ENCODE data around the gene ULK1.
A peak's percentile ranks its signal among the peaks of the same experiment; 100 is the strongest.
"Not testable (repeated sequence)": the region's sequence is repeated elsewhere in the genome, so short reads cannot be mapped to it uniquely, and the experiment has no call there.

Gene ULK1

DNA sequence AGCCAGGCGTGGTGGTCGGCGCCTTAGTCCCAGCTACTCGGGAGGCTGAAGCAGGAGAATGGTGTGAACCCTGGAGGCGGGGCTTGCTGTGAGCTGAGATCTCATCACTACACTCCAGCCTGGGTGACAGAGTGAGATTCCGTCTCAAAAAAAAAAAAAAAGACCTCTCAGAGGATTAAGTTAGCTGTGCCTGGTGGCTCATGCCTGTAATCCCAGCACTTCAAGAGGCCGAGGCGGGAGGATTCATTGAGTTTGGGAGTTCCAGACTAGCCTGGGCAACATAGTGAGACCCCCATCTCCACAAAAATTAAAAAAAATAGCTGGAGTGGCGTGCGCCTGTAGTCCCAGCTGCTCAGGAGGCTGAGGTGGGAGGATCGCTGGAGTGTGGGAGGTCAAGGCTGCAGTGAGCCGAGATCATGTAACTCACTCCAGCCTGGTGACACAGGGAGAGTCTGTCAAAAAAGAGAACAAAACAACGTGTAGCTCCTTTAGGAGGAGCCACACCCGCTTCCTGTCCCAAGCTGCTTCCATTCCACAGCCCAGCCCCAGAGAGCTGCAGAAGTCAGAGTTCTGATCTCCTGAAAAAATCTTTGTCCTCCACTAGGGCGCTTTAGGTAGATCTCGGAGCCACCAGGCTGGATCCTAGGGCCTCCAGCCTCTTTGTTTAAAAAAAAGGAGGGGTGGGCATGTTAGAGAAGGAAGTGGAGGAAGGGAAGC, 11.5 kb upstream of the ULK1 start:
- H3K27me3 ChIP-seq (ENCODE audit: insufficient read depth, poor library complexity, severe bottlenecking) = no peaks in the 10 kb centered on the region
- H3K9me3 ChIP-seq (ENCODE audit: severe bottlenecking) = no peaks in the 10 kb centered on the region
- H3K4me1 ChIP-seq (ENCODE audit: insufficient read depth, poor library complexity, severe bottlenecking) = peaks cover 4% of the 10 kb centered on the region
- no peak for TF ChIP-seq CTCF (IDR thresholded peaks at IDR 0.05; ENCODE audit: poor library complexity, severe bottlenecking)
- no peak for DNase-seq (ENCODE audit: low spot score)
- no peaks in the 10 kb centered on the region for H3K36me3 ChIP-seq (ENCODE audit: low read depth)
- ATAC-seq (ENCODE audit: low read depth) = peak; percentile 68; the same call in 1 of the 3 replicates
- H3K4me3 ChIP-seq (ENCODE audit: severe bottlenecking) = no peak overlapping the region
- H3K27ac ChIP-seq (ENCODE audit: poor library complexity, severe bottlenecking) = peak overlapping the region; percentile 26

- ATAC-seq (ENCODE audit: low read depth) (peak; percentile 48; the same call in 1 of the 3 replicates), DNase-seq (ENCODE audit: low spot score) (no peak)
- TF ChIP-seq CTCF (IDR thresholded peaks at IDR 0.05; ENCODE audit: poor library complexity, severe bottlenecking) = no peak
- Histone ChIP-seq H3K27ac (ENCODE audit: poor library complexity, severe bottlenecking) (peak overlapping the region; percentile 26), H3K9me3 (ENCODE audit: severe bottlenecking) (no peaks in the 10 kb centered on the region), H3K4me3 (ENCODE audit: severe bottlenecking) (no peak overlapping the region), H3K4me1 (ENCODE audit: insufficient read depth, poor library complexity, severe bottlenecking) (peaks cover 4% of the 10 kb centered on the region), H3K36me3 (ENCODE audit: low read depth) (no peaks in the 10 kb centered on the region), H3K27me3 (ENCODE audit: insufficient read depth, poor library complexity, severe bottlenecking) (no peaks in the 10 kb centered on the region)
Measured at GRCh38 chr12:131883521-131883900, 10.9 kb upstream of the ULK1 start.

DNA sequence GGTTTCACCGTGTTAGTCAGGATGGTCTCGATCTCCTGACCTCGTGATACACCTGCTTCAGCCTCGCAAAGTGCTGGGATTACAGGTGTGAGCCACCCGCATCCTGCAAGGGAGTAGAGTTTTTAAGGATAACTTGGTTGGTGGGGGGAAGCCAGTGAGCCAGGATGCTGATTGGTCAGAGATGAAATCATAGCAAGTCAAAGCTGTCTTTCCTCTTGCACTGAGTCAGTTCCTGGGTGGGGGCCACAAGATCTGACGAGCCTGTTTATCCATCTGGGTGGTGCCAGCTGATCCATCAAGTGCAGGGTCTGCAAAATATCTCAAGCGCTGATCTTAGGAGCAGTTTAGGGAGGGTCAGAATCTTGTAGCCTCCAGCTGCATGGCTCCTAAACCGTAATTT, 9.3 kb upstream of the ULK1 start:
- not testable (repeated sequence) for H3K4me1 ChIP-seq (ENCODE audit: insufficient read depth, poor library complexity, severe bottlenecking)

GRCh38 chr12:131885543-131886057, 8.8 kb upstream of the ULK1 start:
- TF ChIP-seq CTCF (IDR thresholded peaks at IDR 0.05; ENCODE audit: poor library complexity, severe bottlenecking) = no peak
- no peaks in the 10 kb centered on the region for H3K27me3 ChIP-seq (ENCODE audit: insufficient read depth, poor library complexity, severe bottlenecking)
- H3K9me3 ChIP-seq (ENCODE audit: severe bottlenecking) = no peaks in the 10 kb centered on the region
- H3K36me3 ChIP-seq (ENCODE audit: low read depth) = no peaks in the 10 kb centered on the region
- H3K4me3 ChIP-seq (ENCODE audit: severe bottlenecking) = no peak overlapping the region
- no peak overlapping the region for H3K27ac ChIP-seq (ENCODE audit: poor library complexity, severe bottlenecking)
- no peak for ATAC-seq (ENCODE audit: low read depth)
- H3K4me1 ChIP-seq (ENCODE audit: insufficient read depth, poor library complexity, severe bottlenecking) = peaks cover 4% of the 10 kb centered on the region
- DNase-seq (ENCODE audit: low spot score) = no peak

More for the DNA sequence above, 9.3 kb upstream of the ULK1 start:
- not testable (repeated sequence) for DNase-seq (ENCODE audit: low spot score); H3K27me3 ChIP-seq (ENCODE audit: insufficient read depth, poor library complexity, severe bottlenecking); H3K27ac ChIP-seq (ENCODE audit: poor library complexity, severe bottlenecking); H3K36me3 ChIP-seq (ENCODE audit: low read depth); H3K9me3 ChIP-seq (ENCODE audit: severe bottlenecking); ATAC-seq (ENCODE audit: low read depth); H3K4me3 ChIP-seq (ENCODE audit: severe bottlenecking)

GRCh38 chr12:131891722-131892121, 2.7 kb upstream of the ULK1 start:
- H3K27me3 ChIP-seq (ENCODE audit: insufficient read depth, poor library complexity, severe bottlenecking); ATAC-seq (ENCODE audit: low read depth); H3K4me1 ChIP-seq (ENCODE audit: insufficient read depth, poor library complexity, severe bottlenecking); H3K4me3 ChIP-seq (ENCODE audit: severe bottlenecking); H3K36me3 ChIP-seq (ENCODE audit: low read depth); H3K9me3 ChIP-seq (ENCODE audit: severe bottlenecking); H3K27ac ChIP-seq (ENCODE audit: poor library complexity, severe bottlenecking); DNase-seq (ENCODE audit: low spot score): not testable (repeated sequence)
